T-helper 1 cell treated with Interleukin-12 subunit alpha and Interleukin-12 subunit beta and Interleukin-4 antibody, amounts not matched to agents 30 μg/mL and 1 μg/mL, for 36 hours (primary cell): ENCODE data around the gene DIO3.

ENCODE experiments used
- H3K27ac Mint-ChIP-seq: one replicate; pipeline ENCODE4 v1.8.0; 2021; ENCODE audit warnings: mild to moderate bottlenecking, mixed read lengths
- H3K27me3 Mint-ChIP-seq: one replicate; pipeline ENCODE4 v1.8.0; 2021; ENCODE audit warnings: low read depth, mixed read lengths
- H3K36me3 Mint-ChIP-seq: one replicate; pipeline ENCODE4 v1.8.0; 2021; ENCODE audit warnings: low read depth, mixed read lengths
- H3K4me1 Mint-ChIP-seq: one replicate; pipeline ENCODE4 v1.8.0; 2021; ENCODE audit warnings: low read depth, mixed read lengths
- H3K4me3 Mint-ChIP-seq: one replicate; pipeline ENCODE4 v1.8.0; 2021; ENCODE audit warnings: mild to moderate bottlenecking, moderate library complexity, mixed read lengths
- H3K9me3 Mint-ChIP-seq: one replicate; pipeline ENCODE4 v1.8.0; 2021; ENCODE audit warnings: mixed read lengths

The DIO3 gene

GRCh38 chr14:101589486-101590015, 28.3 kb downstream of the DIO3 start:
- Mint-ChIP-seq H3K36me3 (peaks cover 1% of the 10 kb centered on the region), H3K4me3 (no peak overlapping the region), H3K4me1 (peaks cover 2% of the 10 kb centered on the region), H3K27me3 (no peaks in the 10 kb centered on the region), H3K9me3 (peaks cover 6% of the 10 kb centered on the region), H3K27ac (no peak overlapping the region)

DNA sequence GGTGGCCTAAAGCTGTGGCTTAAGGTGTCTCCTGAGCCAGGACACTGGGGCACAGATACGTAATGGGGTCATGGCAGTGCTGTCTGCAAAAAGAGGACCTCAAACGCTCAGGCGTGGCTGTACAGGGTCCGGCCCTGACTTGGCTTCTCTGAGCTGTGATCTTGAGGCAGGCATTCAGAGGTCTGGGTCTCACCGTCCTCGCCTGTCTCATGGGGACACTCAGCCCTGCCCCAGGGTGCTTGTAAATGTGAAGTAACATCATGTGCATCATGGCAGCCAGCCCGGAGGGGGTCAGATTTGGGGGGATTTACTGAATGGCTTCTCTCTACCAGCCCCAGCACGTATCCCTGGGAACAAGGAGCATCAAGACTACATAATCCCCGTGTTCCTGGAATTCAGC, 28.8 kb downstream of the DIO3 start:
- peaks cover 1% of the 10 kb centered on the region for H3K36me3 Mint-ChIP-seq
- peaks cover 11% of the 10 kb centered on the region for H3K9me3 Mint-ChIP-seq
- H3K4me3 Mint-ChIP-seq: no peak overlapping the region
- peaks cover 2% of the 10 kb centered on the region for H3K4me1 Mint-ChIP-seq
- H3K27me3 Mint-ChIP-seq: no peaks in the 10 kb centered on the region
- no peak overlapping the region for H3K27ac Mint-ChIP-seq

DNA sequence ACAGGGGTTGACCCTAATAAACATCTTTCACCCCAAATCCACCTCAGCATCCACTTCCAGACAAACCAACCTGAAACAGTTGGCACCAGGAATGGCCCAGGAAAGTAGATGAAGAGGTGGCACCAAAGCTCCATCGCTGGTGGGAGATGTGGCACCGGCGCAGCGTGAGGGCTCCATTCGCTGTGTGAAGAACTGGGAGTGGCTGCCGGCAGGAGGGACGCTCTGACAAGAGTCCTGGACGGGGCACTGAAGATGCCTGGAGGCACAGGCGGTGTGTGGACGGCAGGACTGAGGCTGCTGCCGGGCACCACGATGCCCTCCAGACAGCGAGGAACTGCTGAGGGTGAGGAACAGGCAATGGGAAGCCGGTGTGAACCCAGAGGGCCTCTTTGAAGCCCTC, 29.3 kb downstream of the DIO3 start:
- peaks cover 13% of the 10 kb centered on the region for H3K9me3 Mint-ChIP-seq
- H3K4me3 Mint-ChIP-seq: no peak overlapping the region
- peaks cover 2% of the 10 kb centered on the region for H3K36me3 Mint-ChIP-seq
- H3K27me3 Mint-ChIP-seq: no peaks in the 10 kb centered on the region
- H3K4me1 Mint-ChIP-seq: peaks cover 4% of the 10 kb centered on the region
- no peak overlapping the region for H3K27ac Mint-ChIP-seq

DNA sequence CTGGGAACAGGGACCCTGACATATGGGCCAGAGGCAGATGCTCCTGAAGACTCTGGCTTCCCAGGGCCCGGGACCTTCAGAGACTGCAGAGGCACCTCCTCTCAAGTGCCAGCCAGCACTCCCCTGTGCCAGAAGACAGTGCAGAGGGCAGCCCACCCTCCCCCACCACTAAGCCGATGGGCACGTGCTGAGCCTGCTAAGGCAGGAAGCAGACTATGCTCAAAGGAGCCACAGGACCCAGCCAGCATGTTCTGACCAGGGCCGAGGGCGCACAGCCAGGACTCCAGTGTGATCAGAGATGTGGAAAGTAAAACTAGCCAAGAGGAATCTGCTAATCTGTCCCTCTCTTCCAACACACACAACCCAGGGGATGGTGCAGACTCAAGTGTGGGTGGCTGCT, 29.8 kb downstream of the DIO3 start:
- Mint-ChIP-seq H3K27ac (no peak overlapping the region), H3K36me3 (peaks cover 7% of the 10 kb centered on the region), H3K4me1 (peaks cover 9% of the 10 kb centered on the region), H3K4me3 (no peak overlapping the region), H3K9me3 (peaks cover 18% of the 10 kb centered on the region), H3K27me3 (no peaks in the 10 kb centered on the region)

- H3K27me3 Mint-ChIP-seq: no peaks in the 10 kb centered on the region
- peaks cover 9% of the 10 kb centered on the region for H3K36me3 Mint-ChIP-seq
- H3K4me1 Mint-ChIP-seq: peaks cover 14% of the 10 kb centered on the region
- no peak overlapping the region for H3K4me3 Mint-ChIP-seq
- peaks cover 23% of the 10 kb centered on the region for H3K9me3 Mint-ChIP-seq
- H3K27ac Mint-ChIP-seq: no peak overlapping the region
Observed at GRCh38 chr14:101591582-101591981, 30.3 kb downstream of the DIO3 start.

DNA sequence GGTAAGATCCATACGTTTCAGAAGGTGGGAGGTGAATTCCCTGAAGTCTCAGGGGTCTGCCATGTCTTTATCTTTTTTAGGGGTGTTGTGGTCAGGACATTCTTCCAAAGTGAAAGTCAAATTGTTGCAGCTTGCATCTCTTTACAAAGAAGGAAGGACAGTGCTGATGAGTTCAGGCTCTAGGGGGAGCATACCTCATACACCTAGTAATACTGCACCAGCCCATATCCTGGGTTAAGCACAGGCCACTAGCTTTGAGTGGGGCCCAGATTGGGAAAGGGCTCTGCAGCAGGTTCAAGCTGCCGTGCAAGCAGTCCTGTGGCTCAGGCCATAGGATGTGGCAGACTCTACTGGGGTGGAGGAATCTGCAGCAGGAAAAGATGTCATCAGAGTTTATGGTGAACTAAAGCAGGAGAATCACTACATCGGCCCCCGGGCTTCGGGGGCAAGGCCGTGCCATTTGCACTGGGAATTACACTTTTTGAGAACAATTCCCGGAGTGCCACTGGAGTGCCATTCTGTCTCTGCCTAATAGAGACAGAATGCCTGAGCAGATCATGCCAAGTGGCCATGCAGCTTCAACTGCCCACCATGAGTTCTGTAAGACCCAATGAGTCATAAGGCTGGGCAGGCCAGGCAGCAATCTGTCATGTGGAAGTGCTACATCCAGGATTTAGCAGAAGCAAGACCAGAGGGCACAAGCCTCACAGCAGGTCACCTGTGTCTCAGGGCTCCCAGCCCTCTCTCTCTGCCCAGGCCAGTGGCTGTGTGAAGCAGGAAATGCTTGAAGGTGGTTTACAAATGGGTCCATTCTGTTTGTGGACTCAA, 32.3 kb downstream of the DIO3 start:
- H3K9me3 Mint-ChIP-seq: peaks cover 34% of the 10 kb centered on the region
- H3K27ac Mint-ChIP-seq: no peak overlapping the region
- H3K4me1 Mint-ChIP-seq: peaks cover 25% of the 10 kb centered on the region
- no peak overlapping the region for H3K4me3 Mint-ChIP-seq
- peaks cover 14% of the 10 kb centered on the region for H3K36me3 Mint-ChIP-seq
- no peaks in the 10 kb centered on the region for H3K27me3 Mint-ChIP-seq

GRCh38 chr14:101594511-101595148, 33.3 kb downstream of the DIO3 start:
- H3K27me3 Mint-ChIP-seq: no peaks in the 10 kb centered on the region
- H3K36me3 Mint-ChIP-seq: peaks cover 14% of the 10 kb centered on the region
- H3K9me3 Mint-ChIP-seq: peaks cover 37% of the 10 kb centered on the region
- no peak overlapping the region for H3K4me3 Mint-ChIP-seq
- no peak overlapping the region for H3K27ac Mint-ChIP-seq
- peaks cover 25% of the 10 kb centered on the region for H3K4me1 Mint-ChIP-seq

GRCh38 chr14:101595349-101595748, 34.1 kb downstream of the DIO3 start:
- no peak overlapping the region for H3K27ac Mint-ChIP-seq

DNA sequence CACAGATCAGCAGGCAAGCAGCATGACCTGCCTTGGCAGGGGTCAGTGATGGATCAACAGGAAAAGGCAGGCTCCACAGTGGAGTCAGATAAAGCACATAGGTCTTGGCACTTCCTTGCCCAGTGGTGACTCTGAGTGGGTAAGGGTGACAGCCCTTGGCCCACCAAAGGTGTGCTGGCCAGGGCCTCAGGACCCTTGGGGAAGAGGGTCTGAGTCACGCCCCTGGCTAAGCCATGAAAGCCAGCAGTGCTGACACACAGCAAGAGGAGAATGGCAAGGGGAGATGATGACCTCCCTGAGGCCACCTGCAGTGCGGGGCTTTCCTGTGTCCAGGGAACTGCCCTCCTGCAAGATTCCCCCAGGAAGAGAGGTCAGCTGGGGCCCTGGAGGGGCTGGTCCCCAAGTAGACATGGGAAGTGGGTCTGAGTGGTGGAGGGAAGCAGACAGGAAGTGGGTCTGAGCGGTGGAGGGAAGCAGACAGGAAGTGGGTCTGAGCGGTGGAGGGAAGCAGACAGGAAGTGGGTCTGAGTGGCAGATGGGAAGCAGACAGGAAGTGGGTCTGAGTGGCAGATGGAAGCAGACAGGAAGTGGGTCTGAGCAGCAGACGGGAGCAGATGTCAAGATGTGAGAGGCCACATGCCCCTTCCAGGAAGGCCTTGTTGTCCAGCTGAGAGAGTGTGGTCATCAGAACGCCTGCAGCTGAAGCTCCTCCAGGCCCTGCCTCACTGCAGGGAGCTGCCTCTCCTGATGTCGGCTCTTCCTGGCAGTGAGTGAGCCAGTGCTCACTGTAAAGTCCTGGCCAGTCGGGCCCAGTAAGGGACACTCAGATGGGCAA, 34.8 kb downstream of the DIO3 start:
- Mint-ChIP-seq H3K27ac (peak overlapping the region; percentile 73), H3K4me3 (peak overlapping the region; percentile 64), H3K36me3 (peaks cover 14% of the 10 kb centered on the region), H3K4me1 (peaks cover 25% of the 10 kb centered on the region), H3K9me3 (peaks cover 37% of the 10 kb centered on the region), H3K27me3 (no peaks in the 10 kb centered on the region)

More at GRCh38 chr14:101595349-101595748, 34.1 kb downstream of the DIO3 start:
- Mint-ChIP-seq H3K36me3 (peaks cover 14% of the 10 kb centered on the region), H3K27me3 (no peaks in the 10 kb centered on the region), H3K4me3 (no peak overlapping the region), H3K4me1 (peaks cover 25% of the 10 kb centered on the region), H3K9me3 (peaks cover 37% of the 10 kb centered on the region)

- Mint-ChIP-seq H3K27ac (no peak overlapping the region), H3K4me3 (peak overlapping the region; percentile 64), H3K27me3 (no peaks in the 10 kb centered on the region), H3K4me1 (peaks cover 25% of the 10 kb centered on the region), H3K9me3 (peaks cover 37% of the 10 kb centered on the region), H3K36me3 (peaks cover 14% of the 10 kb centered on the region)
Observed at GRCh38 chr14:101596742-101597141, 35.4 kb downstream of the DIO3 start.

DNA sequence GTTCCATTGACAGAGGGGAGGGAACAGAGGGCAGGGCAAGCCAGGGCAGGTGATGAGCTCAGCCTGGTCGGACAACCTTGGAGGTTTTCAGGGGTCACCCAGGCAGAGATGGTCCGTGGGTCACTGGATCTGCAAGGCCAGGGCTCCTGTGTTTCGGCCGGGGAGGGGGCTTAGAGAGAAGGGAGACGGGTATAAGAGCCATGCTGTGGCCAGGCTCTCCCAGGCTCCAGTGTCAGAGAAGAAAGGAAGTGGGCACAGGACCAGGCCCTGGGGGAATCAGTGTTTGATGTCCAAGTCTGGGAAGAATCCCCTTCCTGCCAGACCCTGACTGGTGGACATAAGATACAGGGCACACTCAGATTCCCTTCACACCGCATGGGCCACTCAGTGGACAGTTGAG, 36.9 kb downstream of the DIO3 start:
- Mint-ChIP-seq H3K4me1 (peaks cover 25% of the 10 kb centered on the region), H3K27ac (no peak overlapping the region)

GRCh38 chr14:101598571-101599233, 37.4 kb downstream of the DIO3 start:
- Mint-ChIP-seq H3K9me3 (peaks cover 37% of the 10 kb centered on the region), H3K36me3 (peaks cover 14% of the 10 kb centered on the region), H3K4me1 (peaks cover 25% of the 10 kb centered on the region), H3K4me3 (no peak overlapping the region), H3K27me3 (no peaks in the 10 kb centered on the region), H3K27ac (no peak overlapping the region)

More for the DNA sequence above, 36.9 kb downstream of the DIO3 start:
- H3K27me3 Mint-ChIP-seq: no peaks in the 10 kb centered on the region
- no peak overlapping the region for H3K4me3 Mint-ChIP-seq
- H3K36me3 Mint-ChIP-seq: peaks cover 14% of the 10 kb centered on the region
- H3K9me3 Mint-ChIP-seq: peaks cover 37% of the 10 kb centered on the region

GRCh38 chr14:101599234-101599885, 38.1 kb downstream of the DIO3 start:
- no peaks in the 10 kb centered on the region for H3K27me3 Mint-ChIP-seq
- H3K4me1 Mint-ChIP-seq: peaks cover 22% of the 10 kb centered on the region
- no peak overlapping the region for H3K27ac Mint-ChIP-seq
- H3K9me3 Mint-ChIP-seq: peaks cover 33% of the 10 kb centered on the region
- peaks cover 12% of the 10 kb centered on the region for H3K36me3 Mint-ChIP-seq
- no peak overlapping the region for H3K4me3 Mint-ChIP-seq
